ENCODE data around the gene DPP8.
"Not testable (repeated sequence)": the region's sequence is repeated elsewhere in the genome, so short reads cannot be mapped to it uniquely, and the experiment has no call there.

Gene DPP8

DNA sequence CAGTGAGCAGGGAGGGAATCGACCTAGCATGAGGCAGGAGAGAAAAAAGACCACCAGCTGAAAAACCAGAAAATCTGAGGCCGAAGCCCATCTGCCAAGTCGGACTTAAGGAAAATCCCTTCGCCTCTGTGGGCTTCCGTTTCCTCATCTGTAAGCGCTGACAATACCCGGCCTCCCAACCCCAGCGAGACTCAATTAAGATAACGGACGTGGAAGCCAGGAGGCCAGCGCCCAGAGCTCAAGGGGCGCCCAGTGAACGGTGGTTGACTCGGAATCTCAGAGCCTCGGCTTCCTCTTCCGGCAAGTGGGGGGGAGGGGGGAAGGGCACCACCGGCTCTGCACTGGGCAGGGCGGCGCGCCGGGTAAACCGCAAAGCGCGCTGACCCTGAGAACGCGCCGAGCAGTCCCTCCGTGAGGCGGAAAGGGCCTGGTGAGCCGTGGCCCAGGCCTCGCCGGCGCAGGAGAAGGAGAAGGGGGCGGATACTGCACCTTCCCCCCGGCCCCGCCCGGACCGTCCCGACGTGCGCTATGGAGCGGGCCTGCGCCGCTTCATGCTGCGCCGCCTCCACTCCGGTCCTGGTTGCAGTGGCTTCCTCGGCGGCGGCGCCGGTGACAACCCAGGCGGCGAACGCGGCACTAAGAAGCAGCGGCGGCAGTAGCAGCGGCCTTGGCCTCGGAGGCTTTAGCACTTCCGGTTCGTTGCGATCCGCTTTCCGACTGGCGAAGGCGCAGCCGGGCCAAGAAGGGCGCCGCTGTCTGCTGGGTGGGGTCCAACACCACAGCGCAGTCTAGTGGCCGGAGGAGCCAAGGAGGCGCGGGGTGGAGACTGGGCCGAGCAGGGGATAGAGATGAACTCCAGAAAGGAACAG, at the start of gene DPP8:
Gene DPP8, minus strand, starts transcription at position 693 of the 869 bp plus-strand sequence. CDS start 5,136 bp downstream, outside the sequence.
- peak; percentile 91 for DNase-seq

DNA sequence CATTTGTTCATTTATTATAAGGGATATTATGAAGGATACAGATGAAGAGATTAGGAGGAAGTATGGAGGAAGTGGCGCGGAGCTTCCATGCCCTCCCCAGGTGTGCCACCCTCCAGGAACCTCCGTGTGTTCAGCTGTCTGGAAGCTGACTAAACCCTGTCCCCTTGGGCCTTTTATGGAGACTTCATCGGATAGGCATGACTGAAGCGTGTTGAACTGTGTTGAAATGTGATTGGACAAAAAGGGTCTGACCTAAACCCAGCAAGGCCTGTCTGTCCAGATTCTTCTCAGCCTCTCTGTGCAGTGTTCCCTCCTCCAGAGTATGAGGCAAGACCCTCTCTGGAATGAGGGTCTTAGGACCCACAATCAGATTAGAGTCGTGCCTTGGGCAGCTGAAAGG, 44.4 kb upstream of the DPP8 start:
- DNase-seq, result no peak

GRCh38 chr15:65559941-65560340, 42.5 kb upstream of the DPP8 start:
- DNase-seq, result no peak

DNA sequence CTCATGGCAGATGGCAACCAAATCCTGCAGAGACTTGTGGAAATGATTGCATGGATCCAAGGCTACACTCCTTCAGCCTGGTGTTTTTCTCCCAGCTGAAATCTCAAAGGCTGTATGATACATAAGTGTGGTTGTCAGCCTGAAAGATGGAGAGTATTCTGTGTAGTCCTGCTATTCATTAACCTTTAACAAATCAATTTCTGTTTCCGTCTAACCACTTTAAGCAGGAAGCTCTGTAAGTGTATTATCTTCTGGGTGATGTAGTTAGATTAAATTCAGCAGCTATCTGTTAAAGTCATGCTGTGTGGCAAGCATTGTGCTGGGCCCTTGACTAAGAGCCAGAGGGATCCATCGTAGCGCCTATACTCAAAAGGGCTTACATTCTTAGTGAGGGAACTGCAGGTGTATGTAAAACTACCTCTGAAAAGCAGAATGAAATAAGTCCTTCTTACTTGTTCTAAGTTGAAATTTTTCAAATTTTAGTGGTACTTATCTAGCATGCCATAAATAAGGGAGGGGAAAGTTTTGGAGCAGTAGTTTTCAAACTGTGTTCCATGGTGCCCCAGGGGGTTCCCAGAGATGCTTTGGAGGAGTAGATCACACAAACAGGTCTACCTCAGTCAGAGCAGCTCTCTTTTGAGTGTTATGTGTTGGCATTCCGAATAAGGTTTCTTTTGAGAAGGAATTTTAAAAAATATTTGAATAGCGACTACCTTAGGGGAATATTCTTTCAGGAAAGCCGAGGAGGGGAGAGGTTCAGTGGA, 41.7 kb upstream of the DPP8 start:
- DNase-seq, result no peak

- no peak for DNase-seq
These were observed 40.8 kb upstream of the DPP8 start for GRCh38 chr15:65558336-65558735.

- DNase-seq, result no peak
These were observed 39.1 kb upstream of the DPP8 start for GRCh38 chr15:65556622-65557021.

GRCh38 chr15:65553691-65554090, 36.2 kb upstream of the DPP8 start:
- peak; percentile 40 for DNase-seq

DNA sequence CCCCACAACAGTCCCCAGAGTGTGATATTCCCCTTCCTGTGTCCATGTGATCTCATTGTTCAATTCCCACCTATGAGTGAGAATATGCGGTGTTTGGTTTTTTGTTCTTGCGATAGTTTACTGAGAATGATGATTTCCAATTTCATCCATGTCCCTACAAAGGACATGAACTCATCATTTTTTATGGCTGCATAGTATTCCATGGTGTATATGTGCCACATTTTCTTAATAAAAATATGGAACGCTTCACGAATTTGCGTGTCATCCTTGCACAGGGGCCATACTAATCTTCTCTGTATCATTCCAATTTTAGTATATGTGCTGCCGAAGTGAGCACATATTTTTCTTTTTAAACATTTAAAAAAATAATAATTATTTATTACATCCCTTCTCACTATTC, 35.4 kb upstream of the DPP8 start:
- not testable (repeated sequence) for DNase-seq

DNA sequence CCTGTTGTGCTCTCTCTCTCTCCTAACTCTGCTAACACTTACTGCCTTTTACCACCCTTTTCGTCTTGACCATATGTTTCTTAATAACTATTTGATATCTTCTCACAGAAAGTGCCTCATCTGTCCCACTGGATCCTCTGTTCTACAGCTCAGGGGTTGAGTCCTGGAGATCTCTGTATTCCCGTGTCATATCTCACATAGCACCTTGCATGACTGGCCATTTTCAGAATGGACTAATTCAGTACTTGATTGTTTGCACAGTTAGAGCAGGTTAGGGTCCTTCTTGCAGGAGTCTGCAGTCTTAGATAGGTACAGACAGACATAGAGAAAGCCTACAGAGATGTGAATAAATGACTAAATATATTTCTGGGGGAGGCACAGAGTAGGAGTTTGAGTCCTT, 33.7 kb upstream of the DPP8 start:
- DNase-seq, result no peak

DNA sequence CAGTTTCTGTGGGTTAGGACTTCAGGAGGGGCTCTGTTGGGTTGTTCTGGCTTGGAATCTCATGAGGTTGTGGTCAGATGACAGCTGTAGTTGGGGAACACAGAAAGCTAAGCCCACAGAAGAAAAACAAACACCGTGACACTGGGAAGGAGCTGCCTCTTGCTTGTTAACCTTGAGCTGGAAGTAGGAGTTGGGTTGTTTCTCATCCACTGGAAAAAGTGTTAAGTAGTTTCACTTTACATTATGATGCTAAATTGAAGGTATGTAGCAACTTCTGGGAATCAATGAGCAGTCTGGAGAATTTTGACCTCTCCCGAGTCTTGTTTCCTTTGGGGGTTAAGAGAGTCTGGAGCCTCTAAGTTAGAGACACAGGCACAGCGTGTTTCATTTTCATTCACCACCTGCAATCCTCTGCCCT, 33.2 kb upstream of the DPP8 start:
- DNase-seq, result no peak

GRCh38 chr15:65549288-65549687, 31.8 kb upstream of the DPP8 start:
- DNase-seq, result not testable (repeated sequence)

DNA sequence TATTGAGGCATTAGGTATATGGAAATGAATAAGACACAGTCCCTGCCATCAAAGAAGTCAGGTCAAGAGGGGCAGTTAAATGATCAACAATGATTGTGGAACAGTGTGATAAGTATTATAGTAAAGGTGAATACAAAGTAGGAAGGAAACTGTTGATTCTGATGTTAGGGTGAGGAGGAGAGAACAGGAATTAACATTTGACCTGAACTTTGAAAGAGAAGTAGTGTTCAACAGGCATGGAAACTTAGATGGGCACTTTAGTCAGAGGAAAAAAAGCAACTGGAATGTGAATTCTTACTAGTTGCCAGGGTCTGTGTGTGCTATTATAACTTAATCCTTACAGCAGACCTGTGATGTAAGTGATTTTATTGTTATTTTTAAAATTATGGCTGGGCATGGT, 30.4 kb upstream of the DPP8 start:
- DNase-seq, result no peak

- no peak for DNase-seq
These were observed 23.8 kb upstream of the DPP8 start for GRCh38 chr15:65541231-65541820.

- no peak for DNase-seq
These were observed 22.8 kb upstream of the DPP8 start for GRCh38 chr15:65540314-65540713.

- no peak for DNase-seq
These were observed 17.7 kb upstream of the DPP8 start for GRCh38 chr15:65535192-65535591.

DNA sequence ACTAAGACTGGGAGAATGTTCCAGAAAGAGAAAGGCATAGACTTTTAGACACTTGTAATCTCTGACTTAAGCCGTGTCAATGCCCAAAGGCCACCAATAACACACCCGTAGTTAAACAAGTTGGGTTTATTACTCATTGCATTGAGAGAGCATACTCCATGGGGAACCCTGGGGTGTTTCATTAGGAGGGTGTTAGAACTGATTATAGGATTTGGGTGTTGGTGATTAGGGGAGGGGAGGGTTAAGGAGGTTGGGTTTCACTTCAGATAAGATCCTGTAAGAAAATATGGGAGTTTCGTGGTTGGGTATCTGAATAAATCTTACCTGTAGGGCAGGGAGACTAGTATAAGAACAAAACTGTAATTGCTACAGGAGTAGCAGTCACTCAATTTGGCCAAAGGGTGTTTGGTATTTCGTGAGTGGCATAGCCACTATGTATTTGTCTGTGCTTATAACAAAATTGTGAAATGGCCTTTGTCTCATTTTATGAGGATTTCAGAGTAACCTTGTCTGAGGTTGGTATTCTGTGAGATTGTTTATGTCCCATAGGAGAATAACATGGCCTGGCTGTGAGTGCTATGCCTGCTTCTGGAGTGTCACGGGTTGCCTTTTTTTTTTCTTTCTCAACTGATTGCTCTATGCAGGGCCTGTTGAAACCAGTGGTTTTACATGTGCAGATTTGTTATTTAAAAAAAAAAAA, 15.7 kb upstream of the DPP8 start:
- no peak for DNase-seq

DNA sequence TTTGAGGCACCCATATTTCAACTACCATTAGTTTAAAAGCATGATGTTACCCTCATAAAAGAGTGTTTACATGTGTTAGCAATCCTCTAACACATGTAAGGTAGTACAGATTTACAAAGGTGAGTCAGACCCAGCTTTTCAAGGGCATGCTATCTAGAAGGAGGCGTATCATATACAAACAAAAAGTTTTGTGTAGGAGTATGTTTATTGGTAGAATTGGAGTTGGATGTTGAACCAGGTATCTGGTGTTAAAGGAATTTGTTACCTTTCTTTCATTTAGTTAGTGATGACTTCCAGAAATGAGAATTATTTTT, 15.2 kb upstream of the DPP8 start:
- DNase-seq, result no peak

GRCh38 chr15:65530318-65531111, 13.0 kb upstream of the DPP8 start, which contains the start of gene HACD3:
TSS of gene HACD3 (plus strand) at chr15:65530463. CDS start at chr15:65530632, 169 bp downstream.
- DNase-seq, result peak; percentile 91

GRCh38 chr15:65529762-65530317, 12.4 kb upstream of the DPP8 start:
- DNase-seq, result no peak

GRCh38 chr15:65528461-65529060, 11.1 kb upstream of the DPP8 start:
- no peak for DNase-seq

- no peak for DNase-seq
These were observed 8.1 kb upstream of the DPP8 start for GRCh38 chr15:65525622-65526021.

GRCh38 chr15:65524226-65524625, 6.7 kb upstream of the DPP8 start:
- DNase-seq, result no peak

All from NCI-H2171 treated with DMSO at 0.1 percent for 48 hours (cell line).